IPS-11a (cell line): Measurements from ENCODE around the gene BIRC7.
A peak's percentile ranks its signal among the peaks of the same experiment; 100 is the strongest.
"Not testable (repeated sequence)": the region's sequence is repeated elsewhere in the genome, so short reads cannot be mapped to it uniquely, and the experiment has no call there.

Experiments used
- H3K4me3 ChIP-seq: one replicate; pipeline ENCODE4 v1.5.1; 2013; ENCODE audit warnings: low read depth, low read length, control low read depth

Gene BIRC7

DNA sequence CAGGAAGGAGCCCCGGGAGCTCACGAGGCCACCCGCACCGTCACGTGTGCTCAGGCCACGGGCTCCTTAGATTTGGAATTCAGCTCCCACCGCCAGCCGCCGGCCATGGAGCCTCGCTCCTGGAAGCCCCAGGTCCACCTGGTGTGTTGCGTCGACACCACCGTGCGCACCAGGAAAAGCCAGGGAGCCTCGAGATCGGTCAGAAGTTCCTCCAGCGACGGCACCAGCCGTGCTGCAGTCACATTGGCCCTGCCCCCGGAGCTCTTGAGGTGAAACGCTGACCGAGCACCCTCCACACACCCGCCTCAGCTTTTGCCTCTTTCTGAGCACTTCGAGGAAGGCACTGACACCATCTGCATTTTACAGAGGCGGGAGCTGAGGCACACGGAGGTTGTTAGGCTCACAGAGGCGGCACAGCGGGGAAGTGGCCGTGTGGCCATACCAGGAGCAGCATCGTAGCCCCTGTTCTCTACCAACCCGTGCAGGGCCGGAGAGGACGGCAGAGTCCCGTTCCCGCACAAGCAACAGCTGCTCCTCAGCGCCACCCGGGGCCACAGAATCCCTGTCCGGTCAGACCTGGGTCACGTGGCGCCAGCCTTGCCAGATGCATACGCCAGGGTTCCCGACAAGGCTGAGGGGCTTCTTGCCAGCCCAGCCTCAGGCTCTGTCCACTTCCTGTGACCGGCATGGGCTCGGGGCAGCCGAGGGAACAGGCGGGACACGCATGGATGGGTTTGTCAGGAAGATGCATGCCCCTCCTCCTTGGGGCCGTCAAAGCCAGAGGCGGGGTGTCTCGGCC is 11.0 kb downstream of the BIRC7 start:
- no peak overlapping the region for H3K4me3 ChIP-seq

DNA sequence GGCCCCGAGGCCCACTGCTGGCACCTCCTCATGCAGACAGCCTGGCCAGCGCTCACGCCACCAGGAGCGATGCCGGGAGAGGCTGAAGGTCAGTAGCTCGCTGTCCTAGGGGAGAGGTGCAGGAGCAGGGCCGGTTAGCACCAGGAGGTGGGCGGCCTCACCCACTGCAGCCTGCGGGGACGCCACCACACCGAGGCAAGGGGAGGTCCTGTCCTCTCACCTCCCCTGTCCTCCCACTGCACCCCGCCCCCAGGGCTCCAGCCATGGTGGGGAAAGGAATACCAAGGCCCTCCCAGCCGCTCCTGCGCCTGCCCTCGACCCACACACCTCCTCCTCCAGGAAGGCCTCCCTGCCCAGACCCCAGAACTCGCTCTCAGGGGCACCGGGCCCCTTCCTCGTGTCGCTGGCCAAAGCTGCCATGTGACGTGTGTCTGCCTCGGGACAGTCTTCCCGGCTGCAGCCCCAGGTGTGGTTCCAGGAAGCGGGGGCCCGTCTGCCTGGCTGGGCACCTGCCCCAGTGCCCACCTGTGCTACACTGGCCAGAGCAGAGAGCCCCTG is 12.0 kb downstream of the BIRC7 start:
- no peak overlapping the region for H3K4me3 ChIP-seq

DNA sequence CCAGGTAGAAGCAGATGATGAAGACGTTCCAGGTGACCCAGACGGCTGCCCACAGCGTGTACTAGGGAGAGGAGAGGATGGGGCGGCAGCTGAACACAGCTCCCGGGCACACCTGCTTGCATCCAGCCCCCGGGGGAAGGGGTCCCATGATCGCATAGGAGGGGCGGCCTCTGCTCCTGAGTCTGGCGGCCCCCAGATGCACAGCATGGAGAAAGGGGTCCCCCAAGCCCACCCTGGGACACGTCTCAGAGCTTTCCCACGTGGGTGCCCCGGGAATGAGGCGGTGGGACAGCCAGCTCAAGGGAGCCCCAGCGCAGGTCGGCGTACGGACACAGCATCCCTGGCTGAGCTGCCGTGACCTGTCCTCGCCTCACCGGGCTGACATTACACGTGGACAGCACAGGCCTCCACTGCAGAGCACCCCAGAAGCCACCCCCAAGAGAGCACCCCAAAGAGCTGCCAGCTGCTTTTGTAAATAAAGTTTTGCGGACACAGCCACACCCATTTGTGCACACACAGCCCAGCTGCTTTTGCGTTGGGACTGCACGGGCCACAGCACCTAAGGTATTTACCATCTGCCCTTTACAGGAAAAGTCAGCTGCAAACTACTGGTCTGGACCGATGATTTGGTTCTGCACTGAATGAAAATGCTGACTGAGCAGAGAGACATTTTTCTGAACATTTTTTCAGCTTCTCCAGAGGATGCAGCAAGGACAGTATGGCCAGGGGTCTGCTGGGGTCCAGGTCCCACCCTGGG is 13.3 kb downstream of the BIRC7 start:
- H3K4me3 ChIP-seq: no peak overlapping the region

DNA sequence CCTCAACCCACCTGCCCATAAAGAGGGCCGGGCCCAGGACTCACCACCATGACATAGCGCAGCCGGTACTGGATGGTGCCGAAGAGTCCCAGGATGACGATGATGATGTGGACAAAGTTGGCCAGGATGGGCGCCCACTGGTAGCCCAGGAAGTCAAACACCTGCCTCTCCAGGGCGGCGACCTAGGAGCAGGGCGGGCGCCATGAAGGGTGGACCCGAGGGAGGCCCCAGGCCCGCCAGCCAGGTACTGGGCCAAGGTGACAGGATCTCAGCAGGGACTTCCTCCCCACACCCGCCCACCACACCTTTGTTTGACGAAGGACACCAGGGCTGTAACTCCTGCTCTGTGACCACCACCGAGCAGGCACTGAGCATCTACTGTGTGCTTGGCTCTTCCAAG is 14.2 kb downstream of the BIRC7 start:
- H3K4me3 ChIP-seq: no peak overlapping the region

DNA sequence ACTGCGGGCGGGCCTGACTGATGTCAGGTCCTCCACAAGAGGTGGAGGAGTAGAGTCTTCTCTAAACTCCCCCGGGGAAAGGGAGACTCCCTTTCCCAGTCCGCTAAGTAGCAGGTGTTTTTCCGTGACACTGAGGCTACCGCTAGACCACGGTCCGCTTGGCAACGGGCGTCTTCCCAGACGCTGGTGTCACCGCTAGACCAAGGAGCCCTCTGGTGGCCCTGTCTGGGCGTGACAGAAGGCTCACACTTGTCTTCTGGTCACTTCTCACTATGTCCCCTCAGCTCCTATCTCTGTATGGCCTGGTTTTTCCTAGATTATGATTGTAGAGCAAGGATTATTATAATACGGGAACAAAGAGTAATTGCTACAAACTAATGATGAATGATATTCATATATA is 15.6 kb downstream of the BIRC7 start:
- H3K4me3 ChIP-seq: not testable (repeated sequence)

DNA sequence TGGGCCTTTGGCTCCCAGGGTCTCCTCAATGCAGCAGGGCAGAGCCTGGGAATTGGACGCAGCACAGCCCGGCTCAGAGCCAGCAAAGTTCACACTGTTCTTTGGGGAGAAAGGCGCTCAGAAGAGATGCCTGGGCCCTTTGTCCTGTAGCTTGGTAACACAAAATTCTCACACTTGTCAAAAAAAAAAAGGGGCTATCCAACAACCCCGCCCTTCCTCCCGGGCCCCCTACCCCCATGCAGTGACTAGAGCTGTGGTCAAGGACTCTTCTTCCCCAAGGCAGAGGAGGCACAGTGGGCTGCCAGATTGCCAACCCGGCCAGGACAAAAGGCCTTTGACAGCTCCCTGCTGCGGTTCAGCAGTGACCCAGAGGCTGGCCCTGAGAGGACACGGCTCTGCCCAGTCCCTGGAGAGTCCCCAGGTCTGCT is 16.6 kb downstream of the BIRC7 start:
- no peak overlapping the region for H3K4me3 ChIP-seq

DNA sequence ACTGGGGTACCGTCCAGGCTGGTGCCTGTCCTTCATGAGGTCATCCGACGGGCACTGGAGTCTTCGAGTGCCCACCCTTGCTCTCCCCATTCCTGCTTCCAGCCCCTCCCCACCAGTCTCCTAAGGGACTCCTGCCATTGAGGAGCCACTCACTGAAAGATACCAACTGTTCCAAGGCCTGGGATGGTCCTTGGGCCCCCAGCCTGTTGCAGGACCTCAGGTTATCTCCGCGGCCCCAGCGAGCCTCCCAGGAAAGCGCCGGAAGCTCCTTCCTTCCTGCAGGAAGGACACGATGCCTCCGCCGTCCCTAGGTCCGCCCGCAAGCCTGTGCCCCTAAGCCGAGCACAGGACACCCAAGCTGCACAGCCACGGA is 17.3 kb downstream of the BIRC7 start:
- H3K4me3 ChIP-seq: peak overlapping the region; percentile 10

DNA sequence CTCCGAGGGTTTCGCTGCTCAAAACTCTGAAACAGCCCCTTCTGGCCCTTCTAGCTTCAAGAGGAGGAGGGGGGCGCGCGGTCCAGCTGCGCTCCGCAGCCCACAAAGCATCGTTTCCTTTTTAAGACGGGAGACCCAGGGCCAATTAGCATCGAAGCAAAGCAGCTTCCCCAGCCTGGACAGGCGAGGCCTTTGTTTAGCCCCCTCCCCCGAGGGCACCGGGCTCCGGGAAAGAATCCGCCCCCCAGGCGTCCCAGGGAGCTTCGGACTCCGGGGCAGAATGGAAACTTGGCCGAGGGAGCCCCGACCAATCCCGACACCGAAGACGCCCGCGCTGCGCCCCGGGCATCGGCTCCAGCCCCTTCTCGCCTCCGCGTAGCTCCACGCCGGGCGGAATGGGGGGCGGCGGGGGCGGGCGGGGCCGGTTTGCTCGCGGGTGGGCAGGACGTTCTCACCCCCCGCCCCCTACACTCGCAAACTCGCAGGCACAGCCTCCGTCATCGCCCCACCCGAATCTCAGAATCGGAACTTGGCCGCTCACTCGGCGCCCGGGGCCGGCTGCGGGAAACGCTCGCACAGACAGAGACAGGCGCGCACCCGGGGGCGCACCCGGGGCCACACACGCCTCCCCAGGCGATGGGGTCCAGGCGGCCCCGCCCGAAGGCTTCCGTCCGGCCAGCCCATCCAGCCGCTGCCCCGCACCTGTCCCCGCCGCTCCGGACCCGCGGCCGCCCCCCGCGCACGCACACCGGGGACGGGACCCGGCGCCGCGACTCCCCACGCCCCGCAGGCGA is 17.9 kb downstream of the BIRC7 start:
- peak overlapping the region; percentile 35 for H3K4me3 ChIP-seq

DNA sequence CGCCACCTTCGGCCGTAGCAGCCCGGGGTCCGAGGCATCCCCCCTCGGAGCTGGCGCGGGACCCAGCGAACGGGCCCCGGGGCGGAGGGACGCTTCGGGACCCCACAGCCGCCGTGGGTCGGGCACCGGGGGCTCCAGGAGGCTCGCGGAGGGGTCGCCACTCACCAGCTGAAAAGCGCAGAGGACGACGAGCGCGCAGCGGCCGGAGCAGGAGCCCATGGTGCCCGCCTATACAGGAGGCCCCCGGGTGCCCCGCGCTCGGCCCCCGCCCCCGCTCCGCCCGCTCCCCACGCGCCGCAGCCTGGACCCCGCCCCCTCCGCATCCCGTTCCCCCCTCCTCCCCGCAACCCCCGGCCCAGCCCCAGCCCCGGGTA is 18.5 kb downstream of the BIRC7 start, which contains the start of gene NKAIN4:
TSS of gene NKAIN4 (minus strand) at position 232 of the 374 bp plus-strand sequence. CDS start at position 219, 13 bp downstream.
- peak within 1 kb of the TSS; percentile 35 for H3K4me3 ChIP-seq

DNA sequence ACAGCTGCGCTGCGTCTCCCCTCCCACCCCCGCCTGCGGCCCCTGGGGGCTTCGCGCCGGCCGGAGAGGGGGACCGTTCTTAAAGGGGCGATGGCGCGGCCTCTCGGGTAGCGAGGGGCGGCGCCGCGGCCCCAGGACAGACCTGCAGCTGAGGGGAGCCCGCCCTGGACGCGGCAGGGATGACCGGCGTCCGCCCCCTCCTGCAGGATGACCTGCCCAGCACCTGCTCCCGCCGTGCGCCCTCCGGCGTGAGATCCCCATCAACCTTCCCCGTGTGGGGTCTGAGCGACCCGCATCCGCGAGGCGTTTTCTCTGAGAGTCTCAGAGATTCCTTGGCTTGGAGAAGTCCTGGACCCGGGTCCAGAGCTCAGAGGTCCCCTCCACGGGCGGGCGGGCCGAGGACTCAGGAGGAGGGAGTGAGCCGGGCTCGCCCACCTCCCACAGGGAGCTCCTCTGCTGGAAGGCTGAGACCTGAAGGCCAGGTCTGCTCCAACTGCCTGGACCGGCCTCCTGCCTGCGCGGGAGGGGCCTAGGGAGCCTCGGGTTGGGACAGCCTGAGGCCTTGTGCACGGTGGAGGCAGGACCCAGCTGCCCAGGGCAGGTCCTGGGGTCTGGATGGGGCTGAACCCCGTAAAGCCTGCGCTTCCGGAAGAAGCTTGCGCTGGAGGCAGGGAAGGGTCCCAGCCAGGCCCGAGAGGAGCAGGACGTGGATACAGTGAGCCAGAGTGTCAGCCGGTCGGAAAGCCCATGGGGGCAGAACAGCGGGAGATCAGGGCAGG is 19.1 kb downstream of the BIRC7 start:
- peak overlapping the region; percentile 24 for H3K4me3 ChIP-seq

DNA sequence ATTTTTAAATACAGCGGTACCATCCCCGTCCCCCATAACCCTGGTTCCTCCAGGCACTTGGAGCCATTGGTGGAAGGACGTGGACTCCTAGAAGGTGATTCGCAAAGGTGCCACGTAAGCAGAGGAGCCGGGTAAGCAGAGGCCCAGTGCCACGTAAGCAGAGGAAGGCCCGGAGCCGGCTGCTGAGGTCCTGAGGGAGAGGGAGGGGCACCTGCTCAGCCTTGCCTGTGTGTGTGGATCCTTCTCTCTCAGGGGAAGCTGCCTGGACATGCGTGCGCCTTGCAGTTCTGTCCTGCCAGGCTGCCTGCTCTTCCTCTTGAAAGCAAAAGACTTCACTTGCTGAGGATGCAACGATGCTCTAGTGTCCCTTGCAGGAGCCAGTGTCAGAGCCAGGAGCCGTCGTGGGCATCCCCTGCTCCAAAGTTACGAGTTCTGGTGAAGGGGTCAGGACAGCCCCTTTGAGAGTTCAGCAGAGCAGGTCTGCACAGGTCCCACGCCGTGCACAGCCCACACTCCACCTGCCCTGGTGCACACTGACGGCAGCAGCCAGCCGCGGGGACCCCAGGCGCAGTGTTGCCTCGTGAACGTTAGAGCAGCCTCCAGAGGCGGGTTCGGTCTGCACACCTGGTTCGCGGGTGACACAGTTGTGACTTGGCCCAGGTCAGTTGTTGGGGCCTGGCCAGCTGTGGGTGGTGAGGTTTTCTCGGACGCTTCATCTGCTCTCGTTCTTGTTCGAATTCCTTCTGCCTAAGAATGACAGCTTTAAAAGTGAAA is 20.4 kb downstream of the BIRC7 start:
- no peak overlapping the region for H3K4me3 ChIP-seq

DNA sequence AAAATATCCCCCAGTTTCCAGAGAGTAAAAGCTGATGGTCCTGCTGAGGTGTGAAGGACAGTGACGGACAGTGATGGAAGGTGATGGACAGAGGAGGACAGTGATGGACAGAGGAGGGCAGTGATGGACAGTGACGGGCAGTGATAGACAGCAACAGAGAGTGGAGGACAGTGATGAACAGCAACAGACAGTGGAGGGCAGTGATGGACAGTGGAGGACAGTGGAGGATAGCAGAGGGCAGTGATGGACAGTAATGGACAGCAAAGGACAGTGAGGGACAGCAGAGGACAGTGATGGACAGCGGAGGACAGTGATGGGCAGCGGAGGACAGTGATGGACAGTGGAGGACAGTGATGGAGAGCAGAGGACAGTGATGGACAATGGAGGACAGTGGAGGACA is 21.2 kb downstream of the BIRC7 start:
- H3K4me3 ChIP-seq: no peak overlapping the region

DNA sequence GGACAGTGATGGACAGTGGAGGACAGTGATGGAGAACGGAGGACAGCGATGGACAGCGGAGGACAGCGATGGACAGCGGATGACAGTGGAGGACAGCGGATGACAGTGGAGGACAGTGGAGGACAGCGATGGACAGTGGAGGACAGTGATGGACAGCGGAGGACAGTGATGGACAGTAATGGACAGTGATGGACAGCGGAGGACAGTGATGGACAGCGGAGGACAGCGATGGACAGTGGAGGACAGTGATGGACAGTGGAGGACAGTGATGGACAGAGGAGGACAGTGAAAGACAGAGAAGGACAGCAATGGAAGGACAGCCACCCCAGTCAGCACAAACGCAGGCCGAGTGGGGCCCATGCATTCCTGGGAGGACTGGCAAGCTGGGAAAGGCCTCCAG is 21.9 kb downstream of the BIRC7 start:
- no peak overlapping the region for H3K4me3 ChIP-seq

DNA sequence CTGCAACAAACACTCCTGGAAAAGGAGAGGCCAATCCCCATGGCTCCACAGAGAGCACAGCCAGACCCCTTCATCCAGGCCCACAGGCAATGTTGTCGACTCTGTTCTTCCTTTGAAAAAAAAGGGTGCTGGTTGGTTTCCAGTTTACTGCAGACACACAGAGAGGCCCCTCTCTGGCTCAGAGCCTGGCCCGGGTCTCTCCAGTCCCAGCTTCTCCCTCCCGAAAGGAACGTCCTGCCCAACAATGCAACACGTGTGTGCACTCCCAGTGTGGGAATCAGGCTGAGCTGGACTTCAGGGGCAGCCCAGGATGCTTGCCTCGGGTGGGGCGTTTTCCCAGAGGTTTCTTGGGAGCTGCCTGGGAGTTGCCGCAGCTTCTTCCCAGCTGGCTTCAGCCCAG is 23.1 kb downstream of the BIRC7 start:
- no peak overlapping the region for H3K4me3 ChIP-seq

DNA sequence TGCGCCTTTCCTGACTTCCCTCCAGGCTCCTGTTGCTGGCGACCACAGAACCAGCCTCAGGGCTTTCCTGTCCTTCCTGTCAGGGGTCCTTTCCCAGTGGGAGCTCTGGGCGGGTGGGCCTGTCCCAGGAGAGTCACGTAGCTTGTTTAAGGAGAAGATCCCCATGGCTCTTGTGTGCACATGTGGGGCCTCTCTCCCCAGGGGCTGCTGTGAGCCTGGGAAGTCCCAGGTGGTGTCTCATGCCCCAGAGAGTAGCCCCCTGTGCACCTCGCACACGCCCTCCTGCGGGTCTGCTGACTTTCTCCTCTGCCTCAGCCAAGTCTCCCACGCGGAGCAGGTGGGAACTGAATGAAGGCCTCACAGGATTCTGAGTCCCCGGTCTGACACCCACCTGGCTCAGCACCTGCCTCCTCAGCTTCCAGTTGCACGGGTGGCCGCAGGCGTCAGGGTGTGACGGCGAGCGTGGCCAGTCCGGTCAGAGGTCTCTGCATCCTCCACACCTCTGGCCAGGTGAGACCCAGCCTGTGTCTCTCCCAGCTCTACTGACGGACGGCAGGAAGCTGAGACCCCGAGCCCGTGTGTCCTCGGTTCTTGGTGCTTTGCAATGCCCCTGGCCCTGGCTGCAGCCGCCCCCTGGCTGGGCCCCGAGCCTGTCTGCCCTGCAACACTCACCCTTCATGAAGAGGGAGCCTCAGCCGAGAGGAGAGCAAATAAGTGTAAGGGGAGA is 24.2 kb downstream of the BIRC7 start:
- H3K4me3 ChIP-seq: no peak overlapping the region

DNA sequence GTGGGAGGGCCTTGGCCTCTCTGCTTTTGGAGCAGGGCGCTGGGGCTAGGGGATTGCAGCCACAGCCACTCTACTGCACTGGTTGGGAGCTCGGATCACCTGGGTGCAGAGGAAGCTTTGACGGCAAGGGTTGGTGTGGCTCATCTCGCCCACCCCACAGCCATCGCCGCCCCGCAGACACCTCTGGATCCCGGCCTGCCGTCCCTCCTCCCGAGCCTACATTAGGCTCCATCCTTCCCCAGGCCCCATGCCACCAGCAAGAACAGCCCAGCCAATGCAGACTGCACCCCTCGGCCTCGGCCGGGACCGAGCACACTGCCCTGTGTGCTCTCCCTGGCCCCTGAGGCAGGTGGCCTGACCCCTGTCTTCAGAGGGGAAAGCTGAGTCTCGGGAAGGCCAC is 24.8 kb downstream of the BIRC7 start:
- no peak overlapping the region for H3K4me3 ChIP-seq

DNA sequence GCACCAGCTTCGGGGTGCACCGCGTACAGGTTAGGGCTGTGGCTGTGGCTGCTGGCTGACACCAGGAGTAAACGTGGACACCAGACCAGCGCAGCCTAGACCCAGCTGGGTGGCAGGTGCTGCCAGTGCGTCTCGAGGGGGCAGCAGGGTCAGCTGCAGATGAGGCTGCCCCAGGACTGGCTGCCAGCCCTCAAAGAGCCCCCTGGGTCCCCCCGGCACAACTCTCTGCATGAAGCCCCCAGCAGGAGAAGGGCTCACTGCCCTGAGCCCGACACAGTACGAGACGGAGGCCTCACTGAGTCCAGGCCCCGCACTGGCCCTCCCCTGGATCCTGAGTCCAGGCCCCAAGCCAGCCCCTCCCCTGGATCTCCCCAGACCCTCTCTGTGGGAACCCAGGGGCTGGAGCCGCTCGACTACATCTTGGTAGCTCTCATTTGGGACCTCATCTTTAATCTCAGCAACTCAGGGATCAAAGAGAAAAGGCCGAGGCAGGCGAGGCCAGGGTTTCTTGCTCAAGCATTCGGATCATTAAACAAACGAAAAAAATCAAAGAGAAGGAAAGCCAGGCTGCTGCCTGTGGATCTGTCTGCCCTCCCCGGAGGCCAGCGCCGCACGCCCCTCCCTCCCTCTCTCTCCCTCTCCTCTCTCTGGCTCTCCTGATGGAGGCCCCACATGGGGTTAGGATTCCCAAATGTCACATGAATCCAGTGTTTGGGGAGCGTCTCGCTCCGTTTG is 25.5 kb downstream of the BIRC7 start:
- H3K4me3 ChIP-seq: no peak overlapping the region

DNA sequence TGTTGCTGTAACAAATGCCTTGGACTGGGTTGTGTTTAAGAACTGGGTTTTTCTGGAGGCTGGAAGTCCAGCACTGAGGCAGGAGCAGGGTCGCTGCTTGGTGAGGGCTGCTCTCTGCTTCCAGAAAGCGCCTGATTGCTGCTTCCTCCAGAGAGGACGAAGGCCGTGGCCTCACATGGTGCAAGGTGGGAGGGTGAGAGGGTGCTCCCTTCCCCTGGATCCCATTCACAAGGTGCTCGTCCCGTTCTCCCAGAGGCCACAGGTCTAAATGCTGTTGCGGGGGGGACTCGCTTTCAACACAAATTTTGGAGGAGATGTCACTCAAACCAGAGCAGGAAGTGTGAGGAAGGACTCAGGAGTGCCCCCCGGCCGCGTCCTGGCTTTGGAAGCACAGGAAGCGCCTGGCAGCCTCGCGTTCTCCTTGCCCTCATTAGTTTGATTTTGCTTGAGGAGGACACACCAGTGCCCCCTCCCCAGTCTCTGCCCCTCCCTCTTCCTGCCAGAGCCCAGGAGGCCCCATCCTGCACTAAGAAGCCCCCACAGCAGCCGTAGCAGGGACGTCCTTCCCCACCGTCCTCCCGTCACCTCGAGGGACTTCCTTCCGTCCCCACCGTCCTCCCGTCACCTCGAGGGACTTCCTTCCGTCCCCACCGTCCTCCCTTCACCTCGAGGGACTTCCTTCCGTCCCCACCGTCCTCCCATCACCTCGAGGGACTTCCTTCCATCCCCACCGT is 26.3 kb downstream of the BIRC7 start:
- H3K4me3 ChIP-seq: no peak overlapping the region
